Endodermal cell (in vitro differentiated cells): ENCODE data around the gene ABHD16A. TPM values are rescaled to one million over a fixed set of nuclear protein-coding genes. Genes with fewer than 3 reads are reported as not detected.

ENCODE experiments used
- DNase-seq: peaks from one replicate; pipeline ENCODE4 v3.0.0-alpha.2; 2017
- H3K27ac ChIP-seq: 2 replicates; pipeline ENCODE4 v1.5.1; 2013; ENCODE audit warnings: mild to moderate bottlenecking, low read depth, low read length, moderate library complexity
- H3K27me3 ChIP-seq: 2 replicates; pipeline ENCODE4 v1.6.1; 2013; ENCODE audit warnings: mild to moderate bottlenecking, low read length, moderate library complexity; ENCODE audit not compliant: insufficient read depth, control insufficient read depth, poor library complexity, severe bottlenecking
- H3K36me3 ChIP-seq: 2 replicates; pipeline ENCODE4 v1.7.0; 2013; ENCODE audit warnings: mild to moderate bottlenecking, low read length, moderate library complexity; ENCODE audit not compliant: control insufficient read depth, insufficient read depth
- H3K4me1 ChIP-seq: one replicate; pipeline ENCODE4 v1.7.0; 2013; ENCODE audit warnings: low read length; ENCODE audit not compliant: control insufficient read depth, insufficient read depth
- H3K4me3 ChIP-seq: 2 replicates; pipeline ENCODE4 v1.5.1; 2013; ENCODE audit warnings: mild to moderate bottlenecking, low read length, moderate library complexity
- H3K9ac ChIP-seq: 2 replicates; pipeline ENCODE4 v1.6.1; 2013; ENCODE audit warnings: mild to moderate bottlenecking, low read length, moderate library complexity; ENCODE audit not compliant: poor library complexity, severe bottlenecking; ENCODE audit errors: extremely low read depth
- H3K9me3 ChIP-seq: 2 replicates; pipeline ENCODE4 v1.6.1; 2013; ENCODE audit warnings: mild to moderate bottlenecking, low read length, moderate library complexity; ENCODE audit not compliant: control insufficient read depth
- H3K27ac Mint-ChIP-seq: 2 replicates; pipeline ENCODE4 v1.8.0; 2020; ENCODE audit warnings: mixed read lengths
- H3K27me3 Mint-ChIP-seq: 2 replicates; pipeline ENCODE4 v1.8.0; 2021; ENCODE audit warnings: mild to moderate bottlenecking, mixed read lengths; ENCODE audit not compliant: insufficient read depth
- H3K36me3 Mint-ChIP-seq: 2 replicates; pipeline ENCODE4 v1.8.0; 2020; ENCODE audit warnings: low read depth, mixed read lengths
- H3K4me1 Mint-ChIP-seq: 2 replicates; pipeline ENCODE4 v1.8.0; 2020; ENCODE audit warnings: mixed read lengths
- H3K4me3 Mint-ChIP-seq: 2 replicates; pipeline ENCODE4 v1.8.0; 2020; ENCODE audit warnings: mild to moderate bottlenecking, moderate library complexity, mixed read lengths
- H3K9me3 Mint-ChIP-seq: 2 replicates; pipeline ENCODE4 v1.8.0; 2020; ENCODE audit warnings: mild to moderate bottlenecking, mixed read lengths
- CTCF ChIP-seq: fragments of 200-600 bp; sonication (generic); conservative IDR thresholded peaks from 2 replicates; pipeline ENCODE4 v1.5.0; 2021; ENCODE audit warnings: antibody characterized with exemption, mild to moderate bottlenecking
- WGBS, 2 experiments: methylation state at CpG; one replicate each; pipeline versions ENCODE4 v1.1.5 to v1.1.7; 2013; ENCODE audit warnings: missing lambda C conversion rate in 2 of 2, mixed read lengths in 1 of 2; ENCODE audit not compliant: insufficient coverage in 1 of 2, insufficient read length in 1 of 2; 5-methylcytosine and 5-hydroxymethylcytosine counted together
- total RNA-seq, 2 donors: library from RNA; stranded (reverse); fragmentation: NEBNext Ultra II Directional in 1 of 2; extraction: Animal tissue kit (Norgen Biotek cat#: 25700) in 1 of 2; gene quantifications; 2 replicates in 1 of 2; 3 replicates in 1 of 2; pipeline ENCODE4 v1.2.1, GENCODE V29; 2021

Gene ABHD16A
- total RNA-seq, 2 donors from 2014 or later = 38.3 to 59.5 TPM

- Histone ChIP-seq H3K27me3 (no peaks in the 10 kb centered on the region), H3K27ac (no peak overlapping the region), H3K4me1 (no peaks in the 10 kb centered on the region), H3K9ac (no peak overlapping the region), H3K9me3 (no peaks in the 10 kb centered on the region), H3K4me3 (no peak overlapping the region), H3K36me3 (peaks cover 93% of the 10 kb centered on the region)
- no peak overlapping the region for H3K4me3 Mint-ChIP-seq
- H3K9me3 Mint-ChIP-seq = no peaks in the 10 kb centered on the region
- H3K4me1 Mint-ChIP-seq = no peaks in the 10 kb centered on the region
- no peak for TF ChIP-seq CTCF
- H3K27me3 Mint-ChIP-seq = no peaks in the 10 kb centered on the region
- DNase-seq = no peak
- H3K36me3 Mint-ChIP-seq = peaks cover 78% of the 10 kb centered on the region
- H3K27ac Mint-ChIP-seq = no peak overlapping the region
- 92 to 100% methylated on average over 2 to 6 of the region's 6 CpGs for WGBS, 2 experiments
Measured at GRCh38 chr6:31642798-31643570, 60.1 kb downstream of the ABHD16A start.

GRCh38 chr6:31641370-31641769 is 61.8 kb downstream of the ABHD16A start:
- WGBS, 2 experiments = 97 to 100% methylated on average over 2 to 4 of the region's 4 CpGs
- Mint-ChIP-seq H3K9me3 (no peaks in the 10 kb centered on the region), H3K36me3 (peaks cover 79% of the 10 kb centered on the region), H3K27me3 (no peaks in the 10 kb centered on the region), H3K4me1 (no peaks in the 10 kb centered on the region), H3K4me3 (no peak overlapping the region), H3K27ac (no peak overlapping the region)
- Histone ChIP-seq H3K9me3 (no peaks in the 10 kb centered on the region), H3K9ac (no peak overlapping the region), H3K4me1 (no peaks in the 10 kb centered on the region), H3K4me3 (no peak overlapping the region), H3K27ac (no peak overlapping the region), H3K27me3 (no peaks in the 10 kb centered on the region), H3K36me3 (peaks cover 96% of the 10 kb centered on the region)
- TF ChIP-seq CTCF = no peak
- no peak for DNase-seq

DNA sequence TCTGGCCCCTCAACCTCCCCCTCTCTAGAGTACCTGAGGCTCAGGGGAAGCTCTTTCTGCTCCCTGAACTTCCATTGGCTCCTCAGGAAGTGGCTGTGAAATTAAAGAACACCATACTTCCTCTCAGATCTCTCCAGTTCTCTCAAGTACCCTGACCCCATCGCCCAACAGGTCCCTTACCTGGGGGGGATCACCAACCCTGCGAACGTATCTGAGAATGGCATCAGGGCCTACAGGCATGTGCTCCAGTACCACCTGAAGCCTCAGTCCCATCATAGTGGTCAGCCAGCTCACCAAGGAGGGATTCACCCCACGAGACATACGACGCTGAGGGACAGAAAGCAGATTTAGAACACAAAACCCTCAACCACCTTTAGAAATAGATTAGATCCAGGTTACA is 62.5 kb downstream of the ABHD16A start:
- no peak for TF ChIP-seq CTCF
- Histone ChIP-seq H3K9me3 (no peaks in the 10 kb centered on the region), H3K4me1 (no peaks in the 10 kb centered on the region), H3K4me3 (no peak overlapping the region), H3K27me3 (no peaks in the 10 kb centered on the region), H3K27ac (no peak overlapping the region), H3K9ac (no peak overlapping the region), H3K36me3 (peaks cover 96% of the 10 kb centered on the region)
- no peaks in the 10 kb centered on the region for H3K27me3 Mint-ChIP-seq
- H3K9me3 Mint-ChIP-seq = no peaks in the 10 kb centered on the region
- peaks cover 80% of the 10 kb centered on the region for H3K36me3 Mint-ChIP-seq
- no peak overlapping the region for H3K27ac Mint-ChIP-seq
- H3K4me3 Mint-ChIP-seq = no peak overlapping the region
- WGBS, 2 experiments = 99 to 100% methylated on average over 3 to 6 of the region's 6 CpGs
- H3K4me1 Mint-ChIP-seq = no peaks in the 10 kb centered on the region
- no peak for DNase-seq
